OCI-LY1 (cell line): ENCODE results near the gene RFX8.
"Not testable (repeated sequence)": the region's sequence is repeated elsewhere in the genome, so short reads cannot be mapped to it uniquely, and the experiment has no call there.

Experiments
- H2AFZ ChIP-seq: fragments of 200-600 bp; sonication (generic), shearing (Covaris generic); 2 replicates; pipeline ENCODE4 v1.6.0; 2014; ENCODE audit warnings: antibody characterized with exemption, mild to moderate bottlenecking, low read length
- H3F3A ChIP-seq: fragments of 200-600 bp; sonication (generic), shearing (Covaris generic); 2 replicates; pipeline ENCODE4 v1.6.0; 2014; ENCODE audit warnings: mild to moderate bottlenecking, antibody characterized with exemption, low read length, moderate library complexity; ENCODE audit not compliant: insufficient read depth
- H3K27ac ChIP-seq: fragments of 200-600 bp; sonication (generic); 2 replicates; pipeline ENCODE4 v1.5.1; 2014; ENCODE audit warnings: low read length, mixed run types, mild to moderate bottlenecking, low read depth; ENCODE audit not compliant: poor library complexity, severe bottlenecking
- H3K27me3 ChIP-seq: fragments of 200-600 bp; sonication (generic); 2 replicates; pipeline ENCODE4 v1.6.0; 2014; ENCODE audit warnings: antibody characterized with exemption, mild to moderate bottlenecking, low read length, moderate library complexity; ENCODE audit not compliant: insufficient read depth
- H3K36me3 ChIP-seq: fragments of 200-600 bp; sonication (generic); 2 replicates; pipeline ENCODE4 v1.6.1; 2014; ENCODE audit warnings: mild to moderate bottlenecking, antibody characterized with exemption, low read length, moderate library complexity, mixed read lengths; ENCODE audit not compliant: insufficient read depth
- H3K4me1 ChIP-seq: fragments of 200-600 bp; sonication (generic); 2 replicates; pipeline ENCODE4 v1.5.1; 2014; ENCODE audit warnings: mild to moderate bottlenecking, low read length, moderate library complexity; ENCODE audit not compliant: insufficient read depth, severe bottlenecking
- H3K4me2 ChIP-seq: fragments of 200-600 bp; sonication (generic), shearing (Covaris generic); 2 replicates; pipeline ENCODE4 v1.6.1; 2014; ENCODE audit warnings: low read length
- H3K4me3 ChIP-seq: fragments of 200-600 bp; sonication (generic); 2 replicates; pipeline ENCODE4 v1.5.1; 2014; ENCODE audit warnings: low read length, low read depth, mild to moderate bottlenecking, mixed read lengths; ENCODE audit not compliant: poor library complexity, severe bottlenecking
- H3K79me2 ChIP-seq: fragments of 200-600 bp; shearing (Covaris generic); 2 replicates; pipeline ENCODE4 v1.6.1; 2016; ENCODE audit warnings: mixed run types, low read length, mixed read lengths; ENCODE audit not compliant: insufficient read depth
- H3K9ac ChIP-seq: fragments of 200-600 bp; sonication (generic), shearing (Covaris generic); 2 replicates; pipeline ENCODE4 v1.6.1; 2014; ENCODE audit warnings: mild to moderate bottlenecking, low read length, mixed read lengths
- H3K9me2 ChIP-seq: fragments of 200-600 bp; sonication (generic), shearing (Covaris generic); 2 replicates; pipeline ENCODE4 v1.6.1; 2014; ENCODE audit warnings: low read depth, mild to moderate bottlenecking, low read length, mixed read lengths
- H3K9me3 ChIP-seq: fragments of 200-600 bp; shearing (Covaris generic); 2 replicates; pipeline ENCODE4 v1.6.1; 2014; ENCODE audit warnings: low read length, mixed read lengths
- H4K20me1 ChIP-seq: fragments of 200-600 bp; sonication (generic), shearing (Covaris generic); 2 replicates; pipeline ENCODE4 v1.6.0; 2016; ENCODE audit warnings: mild to moderate bottlenecking, low read length; ENCODE audit not compliant: insufficient read depth
- CTCF ChIP-seq: fragments of 200-600 bp; sonication (generic), shearing (Covaris generic); IDR thresholded peaks from 2 replicates; pipeline ENCODE4 v1.5.1; 2017; ENCODE audit warnings: mild to moderate bottlenecking, antibody characterized with exemption, low read length, moderate library complexity, mixed read lengths
- EZH2 ChIP-seq: fragments of 200-600 bp; sonication (generic), shearing (Covaris generic); IDR thresholded peaks from 2 replicates; pipeline ENCODE4 v1.8.0; 2017; ENCODE audit warnings: borderline replicate concordance, mixed run types, mild to moderate bottlenecking, antibody characterized with exemption, low read length, moderate library complexity, mixed read lengths

The RFX8 gene

GRCh38 chr2:101511381-101511780 is 36.5 kb upstream of the RFX8 start:
- Histone ChIP-seq H3K9me3 (no peaks in the 10 kb centered on the region), H3K27ac (no peak overlapping the region), H3K9me2 (no peaks in the 10 kb centered on the region), H3K4me2 (no peak overlapping the region), H4K20me1 (no peaks in the 10 kb centered on the region), H3K4me3 (no peak overlapping the region), H3K36me3 (no peaks in the 10 kb centered on the region), H3K4me1 (no peaks in the 10 kb centered on the region), H3K9ac (no peak overlapping the region), H2AFZ (no peak overlapping the region), H3F3A (no peaks in the 10 kb centered on the region), H3K79me2 (no peaks in the 10 kb centered on the region), H3K27me3 (no peaks in the 10 kb centered on the region)
- TF ChIP-seq EZH2: no peak
- TF ChIP-seq CTCF: no peak

GRCh38 chr2:101509499-101510284 is 34.8 kb upstream of the RFX8 start:
- Histone ChIP-seq H3K27me3 (no peaks in the 10 kb centered on the region), H3K4me1 (no peaks in the 10 kb centered on the region), H3K9me2 (no peaks in the 10 kb centered on the region), H3K9me3 (no peaks in the 10 kb centered on the region), H2AFZ (no peak overlapping the region), H3K9ac (no peak overlapping the region), H3K4me2 (no peak overlapping the region), H3K4me3 (no peak overlapping the region), H3K27ac (no peak overlapping the region), H3K36me3 (no peaks in the 10 kb centered on the region), H4K20me1 (no peaks in the 10 kb centered on the region), H3F3A (no peaks in the 10 kb centered on the region), H3K79me2 (no peaks in the 10 kb centered on the region)
- TF ChIP-seq CTCF (no peak), EZH2 (no peak)

GRCh38 chr2:101508636-101509035 is 33.7 kb upstream of the RFX8 start:
- H3K27ac ChIP-seq: no peak overlapping the region

GRCh38 chr2:101505276-101505675 is 30.4 kb upstream of the RFX8 start:
- H4K20me1 ChIP-seq, H3K4me3 ChIP-seq, H3K4me2 ChIP-seq, H3F3A ChIP-seq, H2AFZ ChIP-seq, H3K36me3 ChIP-seq, H3K9me2 ChIP-seq, H3K9ac ChIP-seq, H3K9me3 ChIP-seq, H3K4me1 ChIP-seq, H3K27ac ChIP-seq, H3K27me3 ChIP-seq, H3K79me2 ChIP-seq: not testable (repeated sequence)

More at GRCh38 chr2:101508636-101509035, 33.7 kb upstream of the RFX8 start:
- no peaks in the 10 kb centered on the region for H3K9me3 ChIP-seq
- H3F3A ChIP-seq: no peaks in the 10 kb centered on the region
- H3K4me2 ChIP-seq: no peak overlapping the region
- no peaks in the 10 kb centered on the region for H3K36me3 ChIP-seq
- no peaks in the 10 kb centered on the region for H3K4me1 ChIP-seq
- H4K20me1 ChIP-seq: no peaks in the 10 kb centered on the region
- H3K79me2 ChIP-seq: no peaks in the 10 kb centered on the region
- H3K4me3 ChIP-seq: no peak overlapping the region
- no peak overlapping the region for H2AFZ ChIP-seq
- no peaks in the 10 kb centered on the region for H3K9me2 ChIP-seq
- H3K27me3 ChIP-seq: no peaks in the 10 kb centered on the region
- no peak overlapping the region for H3K9ac ChIP-seq
- TF ChIP-seq CTCF (no peak), EZH2 (no peak)

- not testable (repeated sequence) for H3F3A ChIP-seq, H3K4me3 ChIP-seq, H3K4me2 ChIP-seq, H3K4me1 ChIP-seq, H3K27me3 ChIP-seq, H3K36me3 ChIP-seq, H2AFZ ChIP-seq, H3K9me3 ChIP-seq, H3K9ac ChIP-seq, H3K27ac ChIP-seq, H3K79me2 ChIP-seq, H3K9me2 ChIP-seq, H4K20me1 ChIP-seq
Measured at GRCh38 chr2:101504744-101505143, 29.8 kb upstream of the RFX8 start.
